ENCODE data around the gene ZDHHC14.

The ZDHHC14 gene

GRCh38 chr6:157605484-157605883 is 224.5 kb downstream of the ZDHHC14 start:
- no peak for FAIRE-seq

- no peak for FAIRE-seq
Observed at GRCh38 chr6:157606516-157606915, 225.5 kb downstream of the ZDHHC14 start.

- no peak for FAIRE-seq
Observed at GRCh38 chr6:157607317-157608109, 226.5 kb downstream of the ZDHHC14 start.

GRCh38 chr6:157608221-157609075 is 227.5 kb downstream of the ZDHHC14 start:
- no peak for FAIRE-seq

GRCh38 chr6:157609117-157609516 is 228.1 kb downstream of the ZDHHC14 start:
- FAIRE-seq, result no peak

- no peak for FAIRE-seq
Observed at GRCh38 chr6:157609556-157609955, 228.6 kb downstream of the ZDHHC14 start.

- no peak for FAIRE-seq
Observed at GRCh38 chr6:157610451-157610999, 229.5 kb downstream of the ZDHHC14 start.

- no peak for FAIRE-seq
Observed at GRCh38 chr6:157611406-157611805, 230.4 kb downstream of the ZDHHC14 start.

GRCh38 chr6:157613011-157613522 is 232.1 kb downstream of the ZDHHC14 start:
- no peak for FAIRE-seq

- FAIRE-seq, result no peak
Observed at GRCh38 chr6:157614026-157614568, 233.1 kb downstream of the ZDHHC14 start.

- no peak for FAIRE-seq
Observed at GRCh38 chr6:157615420-157615769, 234.4 kb downstream of the ZDHHC14 start.

- FAIRE-seq, result no peak
Observed at GRCh38 chr6:157615951-157616350, 235.0 kb downstream of the ZDHHC14 start.

GRCh38 chr6:157620944-157621343 is 240.0 kb downstream of the ZDHHC14 start:
- FAIRE-seq, result no peak

- no peak for FAIRE-seq
Observed at GRCh38 chr6:157621406-157621805, 240.4 kb downstream of the ZDHHC14 start.

- no peak for FAIRE-seq
Observed at GRCh38 chr6:157622427-157622826, 241.4 kb downstream of the ZDHHC14 start.

- no peak for FAIRE-seq
Observed at GRCh38 chr6:157625111-157625510, 244.1 kb downstream of the ZDHHC14 start.

- no peak for FAIRE-seq
Observed at GRCh38 chr6:157625764-157626163, 244.8 kb downstream of the ZDHHC14 start.

GRCh38 chr6:157627195-157627966 is 246.4 kb downstream of the ZDHHC14 start:
- no peak for FAIRE-seq

GRCh38 chr6:157628463-157628862 is 247.5 kb downstream of the ZDHHC14 start:
- no peak for FAIRE-seq

GRCh38 chr6:157629220-157629619 is 248.2 kb downstream of the ZDHHC14 start:
- FAIRE-seq, result no peak

- FAIRE-seq, result no peak
Observed at GRCh38 chr6:157630463-157631080, 249.6 kb downstream of the ZDHHC14 start.

- no peak for FAIRE-seq
Observed at GRCh38 chr6:157631412-157631811, 250.4 kb downstream of the ZDHHC14 start.
